GM19043 (cell line): ENCODE measurements around the gene WDR5.
A peak's percentile ranks its signal among the peaks of the same experiment; 100 is the strongest.

Experiments used
- ATAC-seq: cut with Tn5 transposase; IDR thresholded peaks from one replicate; pipeline ENCODE4 v1.9.1; 2021; ENCODE audit warnings: low read depth; ENCODE audit not compliant: unreplicated experiment

WDR5 gene

GRCh38 chr9:134131471-134132207, 4.2 kb upstream of the WDR5 start:
- ATAC-seq, result no peak

- no peak for ATAC-seq
Observed at GRCh38 chr9:134132208-134132870, 3.5 kb upstream of the WDR5 start.

- ATAC-seq, result no peak
Observed at GRCh38 chr9:134134949-134135342, 936 bp upstream of the WDR5 start.

- peak; percentile 21 for ATAC-seq
Observed at GRCh38 chr9:134136118-134136995, 475 bp downstream of the WDR5 start.

GRCh38 chr9:134136996-134137299, 1.1 kb downstream of the WDR5 start:
- no peak for ATAC-seq

- no peak for ATAC-seq
Observed at GRCh38 chr9:134138292-134138691, 2.4 kb downstream of the WDR5 start.

GRCh38 chr9:134139081-134139480, 3.2 kb downstream of the WDR5 start:
- ATAC-seq, result no peak

GRCh38 chr9:134141906-134142305, 6.0 kb downstream of the WDR5 start:
- no peak for ATAC-seq

GRCh38 chr9:134144801-134145200, 8.9 kb downstream of the WDR5 start:
- ATAC-seq, result no peak

- ATAC-seq, result no peak
Observed at GRCh38 chr9:134145262-134145661, 9.4 kb downstream of the WDR5 start.

GRCh38 chr9:134146774-134147493, 11.1 kb downstream of the WDR5 start:
- ATAC-seq, result no peak

- no peak for ATAC-seq
Observed at GRCh38 chr9:134149380-134149779, 13.5 kb downstream of the WDR5 start.

GRCh38 chr9:134150557-134151214, 14.8 kb downstream of the WDR5 start:
- ATAC-seq, result no peak

GRCh38 chr9:134152022-134152448, 16.2 kb downstream of the WDR5 start:
- ATAC-seq, result no peak

GRCh38 chr9:134152488-134152887, 16.6 kb downstream of the WDR5 start:
- no peak for ATAC-seq

GRCh38 chr9:134153450-134153849, 17.6 kb downstream of the WDR5 start:
- no peak for ATAC-seq

- ATAC-seq, result no peak
Observed at GRCh38 chr9:134154262-134154701, 18.4 kb downstream of the WDR5 start.

GRCh38 chr9:134155812-134156377, 20.0 kb downstream of the WDR5 start:
- no peak for ATAC-seq

- no peak for ATAC-seq
Observed at GRCh38 chr9:134156564-134157377, 20.9 kb downstream of the WDR5 start.
